Calu3 (cell line): ENCODE data around the gene SLIT1. TPM values are rescaled to one million over a fixed set of nuclear protein-coding genes. Genes with fewer than 3 reads are reported as not detected.

Source experiments
- BruUV-seq: library from RNA; stranded (reverse); fragments of 400-500 nt; replicated peaks from 2 replicates; lab custom pipeline; 2021; lab: Mats Ljungman, UMichigan
- CTCF ChIA-PET: fragments of 300-600 bp; sonication (Branson Sonifier 250); formaldehyde crosslinking; loops from one replicate; lab custom pipeline; 2022; ENCODE audit warnings: antibody characterized with exemption; lab: Charles Lee
- DNase-seq: peaks from one replicate; pipeline ENCODE4 v3.0.0; 2022
- H3K27ac Mint-ChIP-seq: one replicate; pipeline ENCODE4 v1.8.0; 2022; ENCODE audit warnings: mixed read lengths; ENCODE audit not compliant: unreplicated experiment
- H3K27me3 Mint-ChIP-seq: one replicate; pipeline ENCODE4 v1.8.0; 2022; ENCODE audit warnings: mixed read lengths; ENCODE audit not compliant: unreplicated experiment
- H3K36me3 Mint-ChIP-seq: one replicate; pipeline ENCODE4 v1.8.0; 2022; ENCODE audit warnings: mild to moderate bottlenecking, moderate library complexity, mixed read lengths; ENCODE audit not compliant: insufficient read depth, unreplicated experiment
- H3K4me1 Mint-ChIP-seq: one replicate; pipeline ENCODE4 v1.8.0; 2022; ENCODE audit warnings: mild to moderate bottlenecking, low read depth, mixed read lengths; ENCODE audit not compliant: unreplicated experiment
- H3K4me3 Mint-ChIP-seq: one replicate; pipeline ENCODE4 v1.8.0; 2022; ENCODE audit warnings: mild to moderate bottlenecking, low read depth, moderate library complexity, mixed read lengths; ENCODE audit not compliant: unreplicated experiment
- H3K9me3 Mint-ChIP-seq: one replicate; pipeline ENCODE4 v1.8.0; 2022; ENCODE audit warnings: low read depth, mixed read lengths; ENCODE audit not compliant: unreplicated experiment
- CTCF ChIP-seq: fragments of 200-600 bp; IDR thresholded peaks from one replicate; pipeline ENCODE4 v1.8.0; 2022; ENCODE audit warnings: antibody characterized with exemption; ENCODE audit not compliant: unreplicated experiment
- intact Hi-C: fragments of 100-400 bp; cut with micrococcal nuclease; formaldehyde crosslinking; loops from one replicate; pipeline ENCODE4 v1.10.0; 2022; ENCODE audit not compliant: unreplicated experiment
- total RNA-seq: library from RNA; stranded (reverse); gene quantifications from 2 replicates; pipeline ENCODE4 v1.2.3, GENCODE V29; 2022

SLIT1 gene
- total RNA-seq, 1 experiment from 2014 or later = not detected

- intact Hi-C loops = no loop called here
- Mint-ChIP-seq H3K36me3 (no peaks in the 10 kb centered on the region), H3K4me1 (no peaks in the 10 kb centered on the region), H3K27me3 (peaks cover 86% of the 10 kb centered on the region), H3K9me3 (no peaks in the 10 kb centered on the region), H3K27ac (no peak overlapping the region), H3K4me3 (no peak overlapping the region)
- BruUV-seq = no TSS peak
- CTCF ChIA-PET = no interaction called here
- no peak for DNase-seq
- TF ChIP-seq CTCF = no peak
Measured at GRCh38 chr10:97150013-97150595, 35.7 kb downstream of the SLIT1 start.

- no peak overlapping the region for H3K4me3 Mint-ChIP-seq
- no peaks in the 10 kb centered on the region for H3K4me1 Mint-ChIP-seq
- peaks cover 81% of the 10 kb centered on the region for H3K27me3 Mint-ChIP-seq
- no TSS peak for BruUV-seq
- no peaks in the 10 kb centered on the region for H3K9me3 Mint-ChIP-seq
- no peak for TF ChIP-seq CTCF
- CTCF ChIA-PET = no interaction called here
- no peak for DNase-seq
- no peaks in the 10 kb centered on the region for H3K36me3 Mint-ChIP-seq
- no peak overlapping the region for H3K27ac Mint-ChIP-seq
- intact Hi-C loops = no loop called here
Measured at GRCh38 chr10:97149079-97149531, 36.7 kb downstream of the SLIT1 start.

GRCh38 chr10:97144297-97144696 lies 41.5 kb downstream of the SLIT1 start:
- DNase-seq = no peak
- Mint-ChIP-seq H3K4me3 (no peak overlapping the region), H3K27ac (no peak overlapping the region), H3K9me3 (no peaks in the 10 kb centered on the region), H3K27me3 (peaks cover 91% of the 10 kb centered on the region), H3K36me3 (no peaks in the 10 kb centered on the region), H3K4me1 (no peaks in the 10 kb centered on the region)
- BruUV-seq = no TSS peak
- TF ChIP-seq CTCF = no peak
- intact Hi-C loops = no loop called here
- CTCF ChIA-PET = no interaction called here

- TF ChIP-seq CTCF = no peak
- intact Hi-C loops = no loop called here
- H3K9me3 Mint-ChIP-seq = no peaks in the 10 kb centered on the region
- no peaks in the 10 kb centered on the region for H3K36me3 Mint-ChIP-seq
- no TSS peak for BruUV-seq
- no peak overlapping the region for H3K27ac Mint-ChIP-seq
- H3K27me3 Mint-ChIP-seq = peaks cover 91% of the 10 kb centered on the region
- CTCF ChIA-PET = no interaction called here
- no peaks in the 10 kb centered on the region for H3K4me1 Mint-ChIP-seq
- DNase-seq = no peak
- H3K4me3 Mint-ChIP-seq = no peak overlapping the region
Measured at GRCh38 chr10:97142834-97143233, 42.9 kb downstream of the SLIT1 start.
